K562 (cell line): ENCODE measurements around the gene RAD50.

Experiments used
- EP300 ChIP-seq: IDR thresholded peaks from 2 replicates; pipeline ENCODE4 v1.6.1; 2012; ENCODE audit warnings: low read length, improper control_type of control experiment
- NR3C1 ChIP-seq: sonication (generic); formaldehyde crosslinking; IDR thresholded peaks from 2 replicates; pipeline ENCODE4 v1.8.1; 2022; ENCODE audit warnings: missing genetic modification reagents
- POLR2A ChIP-seq: fragments of 450-650 bp; conservative IDR thresholded peaks from 2 replicates; pipeline ENCODE4 v1.6.1; 2016
- TF ChIP-seq, protein P1 (sequence below), 3 experiments: IDR thresholded peaks in 2 of 3; conservative IDR thresholded peaks in 1 of 3; 2 replicates each; pipeline ENCODE4 v1.5.1; 2011 to 2012; ENCODE audit warnings: low read length in 3 of 3, mild to moderate bottlenecking in 3 of 3, control low read depth in 2 of 3, improper control_type of control experiment in 1 of 3, inconsistent platforms in 1 of 3, low read depth in 1 of 3, mixed read lengths in 1 of 3, moderate library complexity in 1 of 3; ENCODE audit not compliant: insufficient read depth in 2 of 3
- TF ChIP-seq, protein P2 (sequence below): fragments of 250-450 bp; sonication (Bioruptor Pico); IDR thresholded peaks from 2 replicates; pipeline ENCODE4 v1.8.0; 2021; ENCODE audit warnings: mild to moderate bottlenecking, moderate library complexity

DNA sequence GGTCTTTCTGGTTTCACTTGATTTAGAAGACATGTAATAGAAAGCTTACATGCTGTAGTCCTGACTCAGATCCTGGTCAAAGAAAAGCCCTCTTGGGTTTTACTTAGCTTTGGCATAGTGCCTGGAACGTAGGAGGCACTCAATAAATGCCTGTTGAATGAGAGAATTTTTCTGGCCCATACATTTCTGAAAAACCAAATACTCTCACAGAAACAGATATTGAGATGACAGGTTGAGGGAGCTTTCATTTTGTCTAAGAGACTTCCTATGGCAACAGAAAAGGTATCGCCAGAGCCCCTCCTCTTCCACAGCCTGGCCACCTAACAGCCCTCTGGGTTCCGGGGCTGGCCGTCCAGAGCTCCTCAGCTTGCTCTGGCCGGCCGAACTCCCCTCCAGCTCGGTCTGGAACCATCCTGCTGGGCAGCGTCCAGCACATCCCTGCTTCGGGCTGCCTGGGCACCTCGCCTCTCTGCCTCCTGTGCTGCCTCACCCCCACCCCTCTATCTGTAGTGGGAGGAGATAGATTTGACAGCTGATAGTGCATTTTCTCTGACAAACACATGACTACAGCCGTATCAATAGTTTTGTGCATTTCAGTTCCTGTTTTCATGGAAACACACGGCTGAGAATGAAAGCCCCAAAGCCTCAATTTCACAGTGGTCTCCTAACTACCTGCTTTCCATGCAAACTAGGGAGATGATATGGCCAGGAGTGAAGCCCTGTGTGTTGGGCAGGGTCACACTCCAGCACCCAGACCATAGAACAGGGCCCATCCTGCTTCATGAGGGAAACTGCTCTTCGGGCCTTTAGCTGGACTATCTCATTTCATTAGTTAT lies 118.1 kb downstream of the RAD50 start:
- TF ChIP-seq POLR2A (no peak), EP300 (no peak), NR3C1 (CRISPR knock-in tag) (no peak)
- TF ChIP-seq, protein P1, sequence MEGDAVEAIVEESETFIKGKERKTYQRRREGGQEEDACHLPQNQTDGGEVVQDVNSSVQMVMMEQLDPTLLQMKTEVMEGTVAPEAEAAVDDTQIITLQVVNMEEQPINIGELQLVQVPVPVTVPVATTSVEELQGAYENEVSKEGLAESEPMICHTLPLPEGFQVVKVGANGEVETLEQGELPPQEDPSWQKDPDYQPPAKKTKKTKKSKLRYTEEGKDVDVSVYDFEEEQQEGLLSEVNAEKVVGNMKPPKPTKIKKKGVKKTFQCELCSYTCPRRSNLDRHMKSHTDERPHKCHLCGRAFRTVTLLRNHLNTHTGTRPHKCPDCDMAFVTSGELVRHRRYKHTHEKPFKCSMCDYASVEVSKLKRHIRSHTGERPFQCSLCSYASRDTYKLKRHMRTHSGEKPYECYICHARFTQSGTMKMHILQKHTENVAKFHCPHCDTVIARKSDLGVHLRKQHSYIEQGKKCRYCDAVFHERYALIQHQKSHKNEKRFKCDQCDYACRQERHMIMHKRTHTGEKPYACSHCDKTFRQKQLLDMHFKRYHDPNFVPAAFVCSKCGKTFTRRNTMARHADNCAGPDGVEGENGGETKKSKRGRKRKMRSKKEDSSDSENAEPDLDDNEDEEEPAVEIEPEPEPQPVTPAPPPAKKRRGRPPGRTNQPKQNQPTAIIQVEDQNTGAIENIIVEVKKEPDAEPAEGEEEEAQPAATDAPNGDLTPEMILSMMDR (IDR thresholded peaks at IDR 0.05 in 2 of 3, conservative IDR thresholded peaks at IDR 0.05 in 1 of 3; ENCODE audit: insufficient read depth in 2 of 3, low read depth in 1 of 3, low read length in 3 of 3) = no peak
- TF ChIP-seq, protein P2, sequence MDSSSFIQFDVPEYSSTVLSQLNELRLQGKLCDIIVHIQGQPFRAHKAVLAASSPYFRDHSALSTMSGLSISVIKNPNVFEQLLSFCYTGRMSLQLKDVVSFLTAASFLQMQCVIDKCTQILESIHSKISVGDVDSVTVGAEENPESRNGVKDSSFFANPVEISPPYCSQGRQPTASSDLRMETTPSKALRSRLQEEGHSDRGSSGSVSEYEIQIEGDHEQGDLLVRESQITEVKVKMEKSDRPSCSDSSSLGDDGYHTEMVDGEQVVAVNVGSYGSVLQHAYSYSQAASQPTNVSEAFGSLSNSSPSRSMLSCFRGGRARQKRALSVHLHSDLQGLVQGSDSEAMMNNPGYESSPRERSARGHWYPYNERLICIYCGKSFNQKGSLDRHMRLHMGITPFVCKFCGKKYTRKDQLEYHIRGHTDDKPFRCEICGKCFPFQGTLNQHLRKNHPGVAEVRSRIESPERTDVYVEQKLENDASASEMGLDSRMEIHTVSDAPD (CRISPR knock-in tag) = no peak
